Caco-2 (cell line): Measurements from ENCODE around the gene ABCA9. TPM values are rescaled to one million over a fixed set of nuclear protein-coding genes. Genes with fewer than 3 reads are reported as not detected.
A peak's percentile ranks its signal among the peaks of the same experiment; 100 is the strongest.

Experiments used
- BruUV-seq: library from RNA; stranded (reverse); fragments of 400-500 nt; replicated peaks from 2 replicates; lab custom pipeline; 2021; lab: Mats Ljungman, UMichigan
- CTCF ChIA-PET: fragments of 300-600 bp; sonication (Branson Sonifier 250); formaldehyde crosslinking; loops from one replicate; lab custom pipeline; 2022; ENCODE audit warnings: antibody characterized with exemption; lab: Charles Lee
- POLR2A ChIA-PET: fragments of 300-600 bp; sonication (Branson Sonifier 250); formaldehyde crosslinking; loops from one replicate; lab custom pipeline; 2022; ENCODE audit warnings: antibody characterized with exemption; lab: Charles Lee
- DNase-seq, 2 experiments: peaks; one replicate each; pipeline versions ENCODE4 v3.0.0 to v3.0.0-alpha.2; 2020 to 2022
- H3K27me3 ChIP-seq: replicated peaks from 2 replicates; pipeline ENCODE4 v1.6.0; 2011; ENCODE audit warnings: low read length; ENCODE audit not compliant: control insufficient read depth, insufficient read depth
- H3K36me3 ChIP-seq: 2 replicates; pipeline ENCODE4 v1.5.1; 2011; ENCODE audit warnings: low read length; ENCODE audit not compliant: control insufficient read depth, insufficient read depth
- H3K4me1 ChIP-seq: fragments of 250-450 bp; sonication (Bioruptor Pico); 2 replicates; pipeline ENCODE4 v1.5.1; 2020; ENCODE audit warnings: mild to moderate bottlenecking
- H3K4me3 ChIP-seq: 2 replicates; pipeline ENCODE4 v1.5.1; 2011; ENCODE audit warnings: low read depth, mild to moderate bottlenecking, control low read depth, low read length
- H3K9me3 ChIP-seq: fragments of 250-450 bp; sonication (Bioruptor Pico); 2 replicates; pipeline ENCODE4 v1.5.1; 2020; ENCODE audit warnings: mild to moderate bottlenecking, moderate library complexity
- H3K27ac Mint-ChIP-seq: one replicate; pipeline ENCODE4 v1.8.0; 2022; ENCODE audit warnings: mixed read lengths; ENCODE audit not compliant: unreplicated experiment
- H3K27me3 Mint-ChIP-seq: one replicate; pipeline ENCODE4 v1.8.0; 2022; ENCODE audit warnings: mixed read lengths; ENCODE audit not compliant: insufficient read depth, unreplicated experiment
- H3K36me3 Mint-ChIP-seq: one replicate; pipeline ENCODE4 v1.8.0; 2022; ENCODE audit warnings: mild to moderate bottlenecking, mixed read lengths; ENCODE audit not compliant: insufficient read depth, unreplicated experiment
- H3K4me1 Mint-ChIP-seq: one replicate; pipeline ENCODE4 v1.8.0; 2022; ENCODE audit warnings: low read depth, mixed read lengths; ENCODE audit not compliant: unreplicated experiment
- H3K4me3 Mint-ChIP-seq: one replicate; pipeline ENCODE4 v1.8.0; 2022; ENCODE audit warnings: mild to moderate bottlenecking, moderate library complexity, mixed read lengths; ENCODE audit not compliant: unreplicated experiment
- H3K9me3 Mint-ChIP-seq: one replicate; pipeline ENCODE4 v1.8.0; 2022; ENCODE audit warnings: mixed read lengths; ENCODE audit not compliant: unreplicated experiment
- intact Hi-C: fragments of 100-400 bp; cut with micrococcal nuclease; formaldehyde crosslinking; loops from one replicate; pipeline ENCODE4 v1.10.0; 2022; ENCODE audit not compliant: unreplicated experiment
- total RNA-seq: library from RNA; stranded (reverse); gene quantifications from 2 replicates; pipeline ENCODE4 v1.2.3, GENCODE V29; 2022
- TF ChIP-seq, protein P1 (sequence below), 2 experiments: fragments of 200-600 bp in 1 of 2; IDR thresholded peaks; 1 replicate in 1 of 2; 2 replicates in 1 of 2; pipeline versions ENCODE4 v1.5.1 to v1.8.0; 2011 to 2022; ENCODE audit warnings: antibody characterized with exemption in 1 of 2, control low read depth in 1 of 2, inconsistent platforms in 1 of 2, low read depth in 1 of 2, low read length in 1 of 2, mild to moderate bottlenecking in 1 of 2, moderate library complexity in 1 of 2; ENCODE audit not compliant: insufficient read depth in 1 of 2, severe bottlenecking in 1 of 2, unreplicated experiment in 1 of 2

The ABCA9 gene
- total RNA-seq, 1 experiment from 2014 or later = 0.27 TPM

DNA sequence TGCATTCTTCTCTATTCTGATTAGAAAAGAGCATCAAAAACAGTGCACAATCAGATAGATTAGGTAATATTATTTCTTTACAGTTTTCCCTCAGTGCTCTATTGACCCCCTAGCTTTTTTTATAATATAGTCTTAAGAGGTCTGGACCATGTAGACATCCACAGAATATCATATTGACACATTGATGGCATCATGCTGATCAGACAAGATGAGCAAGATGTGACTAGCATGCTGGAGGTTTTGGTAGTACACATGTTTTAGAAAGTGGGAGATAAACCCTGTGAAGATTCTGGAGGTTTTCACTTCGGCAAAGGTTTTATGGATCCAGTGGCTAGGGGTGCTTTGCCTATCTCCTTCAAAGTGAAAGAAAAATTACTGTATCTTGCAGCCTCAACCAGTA is 102.8 kb downstream of the ABCA9 start:
- BruUV-seq = no TSS peak
- Histone ChIP-seq H3K36me3 (no peaks in the 10 kb centered on the region), H3K4me1 (peaks cover 14% of the 10 kb centered on the region), H3K27me3 (no peaks in the 10 kb centered on the region), H3K4me3 (no peak overlapping the region), H3K9me3 (0 out of 2 replicates have a peak, but pooled peaks cover 4% of the 10 kb centered on the region)
- Mint-ChIP-seq H3K9me3 (no peaks in the 10 kb centered on the region), H3K36me3 (no peaks in the 10 kb centered on the region), H3K4me3 (no peak overlapping the region), H3K27me3 (no peaks in the 10 kb centered on the region), H3K4me1 (peaks cover 12% of the 10 kb centered on the region), H3K27ac (no peak overlapping the region)
- TF ChIP-seq, protein P1, sequence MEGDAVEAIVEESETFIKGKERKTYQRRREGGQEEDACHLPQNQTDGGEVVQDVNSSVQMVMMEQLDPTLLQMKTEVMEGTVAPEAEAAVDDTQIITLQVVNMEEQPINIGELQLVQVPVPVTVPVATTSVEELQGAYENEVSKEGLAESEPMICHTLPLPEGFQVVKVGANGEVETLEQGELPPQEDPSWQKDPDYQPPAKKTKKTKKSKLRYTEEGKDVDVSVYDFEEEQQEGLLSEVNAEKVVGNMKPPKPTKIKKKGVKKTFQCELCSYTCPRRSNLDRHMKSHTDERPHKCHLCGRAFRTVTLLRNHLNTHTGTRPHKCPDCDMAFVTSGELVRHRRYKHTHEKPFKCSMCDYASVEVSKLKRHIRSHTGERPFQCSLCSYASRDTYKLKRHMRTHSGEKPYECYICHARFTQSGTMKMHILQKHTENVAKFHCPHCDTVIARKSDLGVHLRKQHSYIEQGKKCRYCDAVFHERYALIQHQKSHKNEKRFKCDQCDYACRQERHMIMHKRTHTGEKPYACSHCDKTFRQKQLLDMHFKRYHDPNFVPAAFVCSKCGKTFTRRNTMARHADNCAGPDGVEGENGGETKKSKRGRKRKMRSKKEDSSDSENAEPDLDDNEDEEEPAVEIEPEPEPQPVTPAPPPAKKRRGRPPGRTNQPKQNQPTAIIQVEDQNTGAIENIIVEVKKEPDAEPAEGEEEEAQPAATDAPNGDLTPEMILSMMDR (IDR thresholded peaks at IDR 0.05; ENCODE audit: insufficient read depth in 1 of 2, low read depth in 1 of 2, low read length in 1 of 2, severe bottlenecking in 1 of 2, unreplicated experiment in 1 of 2) = no peak
- CTCF ChIA-PET = no interaction called here
- POLR2A ChIA-PET = no interaction called here
- no peak for DNase-seq
- intact Hi-C loops = no loop called here

DNA sequence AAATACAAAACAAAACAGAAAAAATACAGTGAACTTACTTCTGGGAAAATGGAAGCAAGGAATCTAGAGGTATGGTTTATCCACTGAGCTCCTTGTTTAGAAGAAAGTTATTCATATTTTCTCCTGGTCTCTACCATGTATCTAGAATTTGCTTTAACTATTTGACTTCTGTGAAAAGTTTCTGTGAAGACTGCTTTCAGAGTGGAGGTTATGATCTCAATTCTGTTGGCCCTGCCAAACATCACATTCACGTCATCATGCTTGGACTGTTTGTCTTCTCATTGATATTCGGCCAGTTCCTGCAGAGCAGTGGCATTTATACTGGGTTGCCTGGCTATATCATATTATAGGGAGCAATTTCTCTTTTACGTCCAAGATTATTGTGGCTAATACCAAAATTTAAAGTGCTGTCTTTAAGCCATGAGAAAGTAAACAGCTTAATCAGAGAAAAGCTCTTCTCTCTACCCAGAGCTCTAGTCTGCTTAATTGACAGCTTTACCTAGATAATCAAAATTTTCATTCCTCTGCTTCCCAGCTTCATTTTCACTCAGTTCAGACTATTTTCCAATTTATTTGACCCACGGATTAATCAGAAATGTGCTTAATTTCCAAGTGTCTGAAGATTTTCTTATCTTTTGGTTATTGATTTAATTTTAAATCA is 105.4 kb downstream of the ABCA9 start, which contains the start of gene ABCA8:
TSS of gene ABCA8 (minus strand) at position 212 of the 661 bp plus-strand sequence. CDS start 13,358 bp downstream, outside the sequence.
- ChIA-PET POLR2A (no interaction called here), CTCF (no interaction called here)
- Histone ChIP-seq H3K4me3 (no peak within 1 kb of the TSS), H3K27me3 (no peaks in the 10 kb centered on the region), H3K36me3 (no peaks in the 10 kb centered on the region), H3K9me3 (0 out of 2 replicates have a peak, but pooled peaks cover 4% of the 10 kb centered on the region), H3K4me1 (peaks cover 14% of the 10 kb centered on the region)
- intact Hi-C loops = no loop called here
- H3K9me3 Mint-ChIP-seq = no peaks in the 10 kb centered on the region
- H3K4me3 Mint-ChIP-seq = no peak within 1 kb of the TSS
- no peaks in the 10 kb centered on the region for H3K27me3 Mint-ChIP-seq
- TF ChIP-seq, protein P1 (IDR thresholded peaks at IDR 0.05; ENCODE audit: insufficient read depth in 1 of 2, low read depth in 1 of 2, low read length in 1 of 2, severe bottlenecking in 1 of 2, unreplicated experiment in 1 of 2) = no peak
- peaks cover 12% of the 10 kb centered on the region for H3K4me1 Mint-ChIP-seq
- H3K36me3 Mint-ChIP-seq = no peaks in the 10 kb centered on the region
- peak within 1 kb of the TSS; percentile 25 for H3K27ac Mint-ChIP-seq
- no peak for DNase-seq
- BruUV-seq = no TSS peak

DNA sequence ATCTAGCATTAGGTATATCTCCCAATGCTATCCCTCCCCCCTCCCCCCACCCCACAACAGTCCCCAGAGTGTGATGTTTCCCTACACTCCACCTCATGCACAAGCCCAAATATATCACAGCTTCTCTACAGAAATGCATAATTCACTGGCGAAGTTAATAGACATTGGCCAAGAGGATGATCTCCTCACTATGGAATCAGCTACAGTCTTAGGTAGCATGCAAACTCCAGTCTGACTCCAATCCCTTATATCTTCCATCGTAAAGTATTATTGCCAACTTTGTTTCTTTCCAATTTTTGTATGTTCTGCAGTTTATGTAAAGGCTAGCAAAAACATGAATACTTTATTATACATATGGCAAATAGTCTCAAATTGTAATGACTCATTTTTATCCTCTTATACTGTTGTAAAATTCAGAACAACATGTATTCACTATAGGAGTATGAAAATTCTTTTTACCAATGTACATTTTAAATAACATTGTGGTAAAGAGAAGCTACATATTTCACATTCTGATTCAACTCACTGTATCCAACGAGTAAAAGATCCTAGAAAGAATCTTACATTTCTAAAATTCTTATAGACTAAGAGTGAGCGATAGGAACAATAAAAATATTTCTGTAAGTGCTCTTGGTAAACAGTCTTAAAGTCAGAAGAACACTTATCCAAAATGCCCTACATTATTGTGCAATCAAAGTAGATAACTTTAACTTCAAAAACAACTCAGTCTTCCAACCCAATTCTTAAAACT is 106.4 kb downstream of the ABCA9 start:
- ChIA-PET CTCF (no interaction called here), POLR2A (no interaction called here)
- no TSS peak for BruUV-seq
- H3K27ac Mint-ChIP-seq = no peak overlapping the region
- no peaks in the 10 kb centered on the region for H3K27me3 ChIP-seq
- intact Hi-C loops = no loop called here
- no peak overlapping the region for H3K4me3 Mint-ChIP-seq
- peaks cover 12% of the 10 kb centered on the region for H3K4me1 Mint-ChIP-seq
- no peaks in the 10 kb centered on the region for H3K27me3 Mint-ChIP-seq
- TF ChIP-seq, protein P1 (IDR thresholded peaks at IDR 0.05; ENCODE audit: insufficient read depth in 1 of 2, low read depth in 1 of 2, low read length in 1 of 2, severe bottlenecking in 1 of 2, unreplicated experiment in 1 of 2) = no peak
- peaks cover 14% of the 10 kb centered on the region for H3K4me1 ChIP-seq
- H3K9me3 Mint-ChIP-seq = no peaks in the 10 kb centered on the region
- H3K4me3 ChIP-seq = no peak overlapping the region
- H3K9me3 ChIP-seq = 0 out of 2 replicates have a peak, but pooled peaks cover 3% of the 10 kb centered on the region
- no peak for DNase-seq
- no peaks in the 10 kb centered on the region for H3K36me3 ChIP-seq
- H3K36me3 Mint-ChIP-seq = no peaks in the 10 kb centered on the region
